Measurements from ENCODE around the gene NHSL1. TPM values are rescaled to one million over a fixed set of nuclear protein-coding genes. Genes with fewer than 3 reads are reported as not detected.
A peak's percentile ranks its signal among the peaks of the same experiment; 100 is the strongest.

NHSL1 gene
- total RNA-seq, 2 donors from 2014 or later, result 0.86 to 1.0 TPM

- Mint-ChIP-seq H3K27me3 (no peaks in the 10 kb centered on the region), H3K4me3 (no peak overlapping the region), H3K36me3 (ENCODE audit: low read depth) (peaks cover 7% of the 10 kb centered on the region), H3K27ac (no peak overlapping the region), H3K4me1 (peaks cover 5% of the 10 kb centered on the region)
- DNase-seq (no peak), ATAC-seq (no peak)
- no peaks in the 10 kb centered on the region for H3K9me3 ChIP-seq (ENCODE audit: control insufficient read depth, low read length, poor library complexity, severe bottlenecking)
Measured at GRCh38 chr6:138419766-138420165, 79.5 kb downstream of the NHSL1 start.

GRCh38 chr6:138418118-138418742 is 81.1 kb downstream of the NHSL1 start:
- no peaks in the 10 kb centered on the region for H3K27me3 Mint-ChIP-seq
- peaks cover 2% of the 10 kb centered on the region for H3K4me1 Mint-ChIP-seq
- no peaks in the 10 kb centered on the region for H3K9me3 ChIP-seq (ENCODE audit: control insufficient read depth, low read length, poor library complexity, severe bottlenecking)
- H3K27ac Mint-ChIP-seq, result no peak overlapping the region
- no peak for ATAC-seq
- no peak for DNase-seq
- no peak overlapping the region for H3K4me3 Mint-ChIP-seq
- H3K36me3 Mint-ChIP-seq (ENCODE audit: low read depth), result peaks cover 12% of the 10 kb centered on the region

GRCh38 chr6:138417493-138418117 is 81.7 kb downstream of the NHSL1 start:
- H3K36me3 Mint-ChIP-seq (ENCODE audit: low read depth), result peaks cover 12% of the 10 kb centered on the region

GRCh38 chr6:138416206-138416605 is 83.1 kb downstream of the NHSL1 start:
- Mint-ChIP-seq H3K4me1 (peaks cover 4% of the 10 kb centered on the region), H3K4me3 (no peak overlapping the region), H3K36me3 (ENCODE audit: low read depth) (peaks cover 15% of the 10 kb centered on the region), H3K27me3 (no peaks in the 10 kb centered on the region), H3K27ac (no peak overlapping the region)
- ATAC-seq, result no peak
- no peaks in the 10 kb centered on the region for H3K9me3 ChIP-seq (ENCODE audit: control insufficient read depth, low read length, poor library complexity, severe bottlenecking)
- no peak for DNase-seq

More at GRCh38 chr6:138417493-138418117, 81.7 kb downstream of the NHSL1 start:
- ATAC-seq (no peak), DNase-seq (no peak)
- Mint-ChIP-seq H3K27ac (no peak overlapping the region), H3K27me3 (no peaks in the 10 kb centered on the region), H3K4me3 (no peak overlapping the region), H3K4me1 (no peaks in the 10 kb centered on the region)
- H3K9me3 ChIP-seq (ENCODE audit: control insufficient read depth, low read length, poor library complexity, severe bottlenecking), result no peaks in the 10 kb centered on the region

GRCh38 chr6:138415125-138415524 is 84.2 kb downstream of the NHSL1 start:
- no peak overlapping the region for H3K4me3 Mint-ChIP-seq
- H3K27me3 Mint-ChIP-seq, result no peaks in the 10 kb centered on the region
- H3K27ac Mint-ChIP-seq, result no peak overlapping the region
- no peak for DNase-seq
- peaks cover 6% of the 10 kb centered on the region for H3K4me1 Mint-ChIP-seq
- no peak for ATAC-seq
- peaks cover 17% of the 10 kb centered on the region for H3K36me3 Mint-ChIP-seq (ENCODE audit: low read depth)
- no peaks in the 10 kb centered on the region for H3K9me3 ChIP-seq (ENCODE audit: control insufficient read depth, low read length, poor library complexity, severe bottlenecking)

- Mint-ChIP-seq H3K4me1 (peaks cover 24% of the 10 kb centered on the region), H3K4me3 (no peak overlapping the region), H3K27ac (peak overlapping the region; percentile 83), H3K36me3 (ENCODE audit: low read depth) (peaks cover 30% of the 10 kb centered on the region), H3K27me3 (no peaks in the 10 kb centered on the region)
- H3K9me3 ChIP-seq (ENCODE audit: control insufficient read depth, low read length, poor library complexity, severe bottlenecking), result no peaks in the 10 kb centered on the region
- no peak for DNase-seq
- peak; percentile 53 for ATAC-seq
Measured at GRCh38 chr6:138410972-138411880, 88.1 kb downstream of the NHSL1 start.

GRCh38 chr6:138410048-138410735 is 89.1 kb downstream of the NHSL1 start:
- H3K36me3 Mint-ChIP-seq (ENCODE audit: low read depth), result peaks cover 29% of the 10 kb centered on the region
- H3K4me1 Mint-ChIP-seq, result peaks cover 28% of the 10 kb centered on the region
- no peaks in the 10 kb centered on the region for H3K9me3 ChIP-seq (ENCODE audit: control insufficient read depth, low read length, poor library complexity, severe bottlenecking)
- no peak for DNase-seq
- H3K27ac Mint-ChIP-seq, result peak overlapping the region; percentile 45
- no peak for ATAC-seq
- no peak overlapping the region for H3K4me3 Mint-ChIP-seq
- H3K27me3 Mint-ChIP-seq, result no peaks in the 10 kb centered on the region

GRCh38 chr6:138406443-138406842 is 92.9 kb downstream of the NHSL1 start:
- Mint-ChIP-seq H3K36me3 (ENCODE audit: low read depth) (peaks cover 21% of the 10 kb centered on the region), H3K27me3 (no peaks in the 10 kb centered on the region), H3K27ac (no peak overlapping the region), H3K4me1 (peaks cover 31% of the 10 kb centered on the region), H3K4me3 (no peak overlapping the region)
- ATAC-seq (no peak), DNase-seq (no peak)
- no peaks in the 10 kb centered on the region for H3K9me3 ChIP-seq (ENCODE audit: control insufficient read depth, low read length, poor library complexity, severe bottlenecking)

GRCh38 chr6:138405816-138406413 is 93.4 kb downstream of the NHSL1 start:
- Mint-ChIP-seq H3K36me3 (ENCODE audit: low read depth) (peaks cover 17% of the 10 kb centered on the region), H3K27ac (peak overlapping the region; percentile 65), H3K4me3 (no peak overlapping the region), H3K27me3 (no peaks in the 10 kb centered on the region), H3K4me1 (peaks cover 27% of the 10 kb centered on the region)
- H3K9me3 ChIP-seq (ENCODE audit: control insufficient read depth, low read length, poor library complexity, severe bottlenecking), result no peaks in the 10 kb centered on the region
- no peak for ATAC-seq
- DNase-seq, result no peak

GRCh38 chr6:138404666-138405337 is 94.5 kb downstream of the NHSL1 start:
- H3K4me1 Mint-ChIP-seq, result peaks cover 24% of the 10 kb centered on the region
- H3K27me3 Mint-ChIP-seq, result no peaks in the 10 kb centered on the region
- ATAC-seq, result no peak
- peak in 2 of 3 donors; percentile 16 to 21 for DNase-seq
- peaks cover 13% of the 10 kb centered on the region for H3K36me3 Mint-ChIP-seq (ENCODE audit: low read depth)
- no peaks in the 10 kb centered on the region for H3K9me3 ChIP-seq (ENCODE audit: control insufficient read depth, low read length, poor library complexity, severe bottlenecking)
- H3K27ac Mint-ChIP-seq, result peak overlapping the region; percentile 65
- H3K4me3 Mint-ChIP-seq, result peak overlapping the region; percentile 82

- H3K27ac Mint-ChIP-seq, result peak within 1 kb of the TSS; percentile 80
- peaks cover 17% of the 10 kb centered on the region for H3K4me1 Mint-ChIP-seq
- ATAC-seq, result peak; percentile 94
Measured at GRCh38 chr6:138403801-138404665, 95.3 kb downstream of the NHSL1 start, which contains the start of gene HEBP2. TSS of gene HEBP2 (plus strand) at chr6:138404223. CDS start at chr6:138404496, 273 bp downstream.

More at GRCh38 chr6:138403801-138404665, 95.3 kb downstream of the NHSL1 start, which contains the start of gene HEBP2:
- no peaks in the 10 kb centered on the region for H3K9me3 ChIP-seq (ENCODE audit: control insufficient read depth, low read length, poor library complexity, severe bottlenecking)
- Mint-ChIP-seq H3K27me3 (no peaks in the 10 kb centered on the region), H3K36me3 (ENCODE audit: low read depth) (peaks cover 8% of the 10 kb centered on the region), H3K4me3 (peak within 1 kb of the TSS; percentile 83)
- DNase-seq, result peak; percentile 84 to 91 (median 90)

Data from T-helper 17 cell (primary cell).